Endothelial cell of hepatic sinusoid (primary cell): ENCODE measurements around the gene RPS19BP1.

Source experiments
- in situ Hi-C: cut with HindIII; loops from 2 replicates; pipeline ENCODE4 v1.10.0; 2017; ENCODE audit warnings: low sequenced_read_pairs

RPS19BP1 gene

GRCh38 chr22:39515266-39516050, 17.1 kb downstream of the RPS19BP1 start:
- in situ Hi-C loops: loop anchor here (5.0 kb wide), 1 partner anchor 113 kb away; no protein-coding TSS in a partner anchor

DNA sequence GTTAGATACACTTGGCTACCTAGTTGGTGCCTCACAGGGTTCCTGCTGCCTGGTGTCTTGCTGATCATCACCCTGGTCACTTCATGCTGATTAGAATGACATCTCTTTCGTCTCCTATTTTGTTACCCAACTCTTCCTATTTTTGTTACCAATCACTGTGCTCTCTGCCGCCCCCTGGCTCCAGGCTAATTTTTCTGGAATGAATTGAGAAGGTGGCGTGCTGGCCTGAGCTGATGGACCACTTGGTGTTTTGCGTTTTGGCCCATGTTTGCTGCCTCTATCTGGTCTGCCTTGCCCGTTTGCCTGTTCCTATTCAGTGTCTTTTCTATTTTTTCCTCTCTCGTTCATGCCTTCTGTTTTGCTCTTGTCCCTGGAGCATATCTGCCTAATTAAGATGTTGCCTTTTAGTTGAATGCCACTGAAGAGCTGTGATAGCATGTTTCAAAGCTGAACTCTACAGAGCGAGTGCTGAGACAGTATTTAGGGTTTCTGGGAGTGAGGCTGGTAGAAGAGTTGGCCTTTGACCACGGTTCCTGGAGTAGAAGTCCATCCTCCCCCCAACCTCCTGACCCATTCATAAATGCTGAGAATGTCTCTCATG, 18.1 kb downstream of the RPS19BP1 start:
- in situ Hi-C loops: no loop called here

- in situ Hi-C loops: no loop called here
These were observed 18.8 kb downstream of the RPS19BP1 start for GRCh38 chr22:39513791-39514190.

DNA sequence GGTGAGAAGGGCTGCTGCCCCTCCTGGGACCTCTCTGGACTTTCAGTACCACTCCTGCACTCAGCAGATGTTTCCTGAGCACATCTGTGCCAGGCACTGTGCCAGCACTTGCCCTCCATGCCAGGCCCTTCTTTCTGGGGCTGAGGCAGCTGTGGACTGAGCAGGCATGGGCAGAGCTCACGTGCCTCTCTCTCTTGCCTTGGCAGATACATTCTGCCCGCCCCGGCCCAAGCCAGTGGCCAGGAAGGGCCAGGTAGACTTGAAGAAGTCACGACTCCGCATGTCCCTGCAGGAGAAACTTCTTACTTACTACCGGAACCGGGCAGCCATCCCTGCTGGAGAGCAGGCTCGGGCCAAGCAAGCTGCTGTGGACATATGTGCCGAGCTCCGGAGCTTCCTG, 20.5 kb downstream of the RPS19BP1 start:
- in situ Hi-C loops: no loop called here

- in situ Hi-C loops: no loop called here
These were observed 21.3 kb downstream of the RPS19BP1 start for GRCh38 chr22:39511226-39511625.

DNA sequence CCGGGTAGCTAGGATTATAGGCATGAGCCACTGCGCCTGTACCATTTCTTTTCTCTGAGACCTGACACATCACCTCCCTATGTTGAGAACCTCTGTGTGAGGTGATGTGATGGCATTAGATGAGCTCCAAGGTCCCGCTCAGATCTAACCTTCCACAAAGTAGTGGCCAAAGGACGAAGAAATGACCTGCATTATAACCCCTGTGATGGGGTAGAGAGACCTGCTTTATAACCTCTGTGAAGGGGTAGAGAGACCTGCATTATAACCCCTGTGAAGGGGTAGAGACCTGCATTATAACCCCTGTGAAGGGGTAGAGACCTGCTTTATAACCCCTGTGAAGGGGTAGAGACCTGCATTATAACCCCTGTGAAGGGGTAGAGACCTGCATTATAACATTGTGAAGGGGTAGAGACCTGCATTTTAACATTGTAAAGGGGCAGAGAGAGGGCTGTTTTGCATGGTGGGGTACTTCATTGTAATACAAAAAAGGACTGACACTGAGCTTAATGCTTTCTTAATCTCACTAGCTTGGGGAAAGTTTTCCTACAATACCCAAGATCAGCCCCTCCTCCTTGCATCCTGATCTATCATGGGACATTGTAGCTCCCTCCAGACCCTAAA, 21.9 kb downstream of the RPS19BP1 start:
- in situ Hi-C loops: no loop called here

GRCh38 chr22:39508393-39508792, 24.2 kb downstream of the RPS19BP1 start:
- in situ Hi-C loops: loop anchor here (5.0 kb wide), 1 partner anchor 56 kb away; no protein-coding TSS in a partner anchor

DNA sequence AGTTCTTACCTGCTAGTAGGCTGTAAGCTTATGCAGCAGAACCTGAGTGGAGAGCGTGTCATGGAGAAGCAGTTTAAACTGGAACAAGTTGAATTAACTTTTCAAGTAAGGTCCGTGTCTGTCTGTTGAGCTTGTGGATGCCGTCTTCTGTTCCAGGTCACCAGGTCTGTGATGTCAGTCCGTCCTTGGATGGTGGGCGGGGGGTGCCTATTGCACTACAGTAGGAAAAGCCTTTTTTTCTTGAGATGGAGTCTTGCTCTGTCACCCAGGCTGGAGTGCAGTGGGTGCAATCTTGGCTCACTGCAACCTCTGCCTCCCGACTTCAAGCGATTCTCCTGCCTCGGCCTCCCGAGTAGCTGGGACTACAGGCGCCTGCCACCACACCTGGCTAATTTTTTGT, 25.5 kb downstream of the RPS19BP1 start:
- in situ Hi-C loops: loop anchor here (5.0 kb wide), 1 partner anchor 55 kb away; no protein-coding TSS in a partner anchor

DNA sequence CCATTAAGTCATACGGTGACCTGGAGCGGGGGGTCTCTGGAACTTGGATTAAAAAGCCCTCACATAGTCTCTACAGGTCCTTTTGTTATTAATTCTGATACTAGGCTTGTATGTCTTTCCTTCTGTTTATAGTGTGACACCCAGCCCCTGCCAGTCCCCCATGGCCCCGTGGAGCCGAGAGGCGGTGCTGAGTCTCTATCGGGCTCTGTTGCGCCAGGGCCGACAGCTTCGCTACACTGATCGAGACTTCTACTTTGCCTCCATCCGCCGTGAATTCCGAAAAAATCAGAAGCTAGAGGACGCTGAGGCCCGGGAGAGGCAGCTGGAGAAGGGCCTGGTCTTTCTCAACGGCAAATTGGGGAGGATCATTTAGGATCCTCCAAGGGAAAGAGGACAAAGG, 28.5 kb downstream of the RPS19BP1 start:
- in situ Hi-C loops: no loop called here

DNA sequence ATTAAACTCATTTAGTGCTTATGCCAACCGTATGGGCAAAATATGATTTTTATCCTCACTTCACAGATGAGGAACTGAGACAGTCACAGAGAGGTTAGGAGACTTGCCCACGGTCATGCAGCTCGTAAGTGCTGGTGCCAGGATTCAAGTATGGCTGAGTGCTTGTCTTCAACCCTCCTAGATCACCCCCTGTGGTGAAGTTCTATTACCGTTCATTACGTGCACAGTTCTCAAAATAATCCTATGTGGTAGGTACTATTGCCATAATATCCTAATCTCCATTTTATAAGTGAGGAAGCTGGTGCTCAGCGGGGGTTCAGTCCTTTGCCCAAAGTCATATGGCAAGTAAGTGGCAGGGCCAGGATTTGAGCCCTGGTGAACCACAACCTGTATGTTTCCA, 28.9 kb downstream of the RPS19BP1 start:
- in situ Hi-C loops: no loop called here

DNA sequence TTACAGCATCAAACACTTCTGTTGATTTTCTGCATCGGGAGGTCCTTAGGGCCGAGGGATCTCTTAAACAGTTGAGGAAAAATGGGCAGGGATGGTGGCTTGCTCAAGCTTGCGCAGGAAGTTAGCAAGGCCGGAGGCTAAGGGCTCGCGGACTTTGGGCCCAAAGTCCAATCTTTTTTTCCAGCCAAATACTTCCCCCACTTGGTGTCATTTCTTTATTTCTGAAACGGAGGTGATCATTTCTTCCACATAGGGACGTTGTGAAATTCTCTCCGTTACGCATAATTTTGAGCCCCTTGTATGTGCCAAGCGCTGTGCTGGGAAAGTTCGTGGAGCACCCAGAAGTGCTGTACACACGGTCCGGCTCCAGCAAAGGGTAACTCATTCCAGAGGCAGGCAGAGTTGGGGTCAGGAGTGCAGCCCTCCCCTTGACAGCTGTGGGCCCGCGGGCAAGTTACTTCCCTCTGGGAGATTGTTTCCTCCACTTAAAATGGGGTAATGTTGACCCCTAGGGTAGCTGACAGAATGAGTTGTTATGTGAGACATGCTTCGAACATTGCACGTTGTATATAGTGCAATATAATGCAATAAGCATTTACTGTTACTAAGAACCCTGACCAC, 29.6 kb downstream of the RPS19BP1 start:
- in situ Hi-C loops: no loop called here

DNA sequence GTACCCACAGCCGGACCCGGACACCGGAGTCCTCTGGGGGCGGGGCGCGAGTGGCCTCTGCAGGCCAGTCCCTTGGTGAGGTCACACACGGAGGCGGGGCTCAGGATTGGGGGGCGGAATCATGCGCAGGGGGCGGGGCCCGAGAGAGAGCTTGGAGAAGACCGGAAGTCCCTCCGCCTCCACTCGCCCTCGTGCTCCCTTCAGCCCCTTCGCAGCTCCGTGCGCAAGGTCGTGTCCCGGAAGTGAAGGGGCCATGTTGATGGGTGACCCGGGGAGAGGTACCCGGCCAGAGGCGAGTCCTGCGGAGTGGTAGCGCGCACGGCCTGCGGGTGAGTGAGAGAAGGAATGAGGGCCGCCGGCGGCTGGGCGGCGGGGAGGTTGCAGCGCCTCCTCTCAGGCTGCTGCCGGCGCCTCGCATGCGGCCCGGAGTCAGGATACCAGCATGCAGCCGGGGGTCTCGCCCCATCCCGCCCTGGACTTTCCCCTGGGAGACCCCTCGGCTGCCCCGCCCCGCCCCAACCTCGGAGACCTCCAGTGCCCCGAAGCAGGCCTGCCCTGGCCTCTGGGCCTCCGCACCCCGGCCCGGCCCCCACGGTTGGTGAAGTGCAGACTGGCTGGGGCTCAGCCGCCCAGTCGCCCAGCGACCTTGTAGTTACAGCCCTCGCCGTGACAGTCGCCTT, 30.3 kb downstream of the RPS19BP1 start, which contains the start of gene MIEF1:
MIEF1 (plus strand) TSS at position 182 of the 680 bp plus-strand sequence. CDS start 9,005 bp downstream, outside the sequence.
- in situ Hi-C loops: no loop called here

DNA sequence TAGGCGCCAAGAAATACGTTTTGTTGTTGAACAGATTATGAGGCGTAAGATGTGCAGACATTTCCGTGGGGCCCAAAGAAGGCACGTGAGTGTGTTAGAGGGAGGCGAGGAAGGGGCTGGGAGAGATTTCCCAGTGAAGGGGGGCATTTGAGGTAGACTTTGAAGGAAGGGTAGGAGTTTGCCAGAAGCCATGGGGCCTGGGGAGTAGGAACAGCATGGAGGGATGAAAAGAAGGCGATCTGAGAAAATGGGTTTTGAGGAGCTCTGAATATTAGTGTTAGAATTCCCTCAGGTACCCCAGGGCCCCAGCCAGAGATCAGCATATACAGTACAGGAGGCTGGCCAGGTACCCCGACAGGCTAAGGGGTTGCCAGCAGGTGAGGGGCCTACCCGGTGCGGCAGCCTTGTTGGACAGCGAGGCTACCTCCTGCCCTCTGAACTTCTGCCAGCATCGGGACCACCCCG, 30.9 kb downstream of the RPS19BP1 start:
- in situ Hi-C loops: no loop called here

- in situ Hi-C loops: no loop called here
These were observed 32.4 kb downstream of the RPS19BP1 start for GRCh38 chr22:39500101-39500500.

DNA sequence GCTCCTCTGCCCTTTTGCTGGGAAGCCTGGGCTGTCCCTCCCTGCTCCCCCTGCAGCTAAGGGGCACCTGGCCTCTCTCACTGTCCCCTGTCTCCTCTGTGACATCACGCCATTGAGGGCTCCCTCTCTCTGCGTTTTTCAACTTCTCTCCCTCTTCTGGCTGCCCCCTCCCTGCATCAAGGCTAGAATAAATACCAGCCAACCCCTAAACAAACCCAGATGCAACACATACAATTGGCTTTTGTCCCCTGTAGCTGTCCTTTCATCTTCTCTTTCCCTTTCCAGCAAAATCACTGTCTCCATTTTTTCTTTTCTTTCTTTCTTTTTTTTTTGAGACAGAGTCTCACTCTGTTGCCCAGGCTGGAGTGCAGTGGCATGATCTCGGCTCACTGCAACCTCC, 33.7 kb downstream of the RPS19BP1 start:
- in situ Hi-C loops: no loop called here

GRCh38 chr22:39498368-39498767, 34.2 kb downstream of the RPS19BP1 start:
- in situ Hi-C loops: no loop called here

DNA sequence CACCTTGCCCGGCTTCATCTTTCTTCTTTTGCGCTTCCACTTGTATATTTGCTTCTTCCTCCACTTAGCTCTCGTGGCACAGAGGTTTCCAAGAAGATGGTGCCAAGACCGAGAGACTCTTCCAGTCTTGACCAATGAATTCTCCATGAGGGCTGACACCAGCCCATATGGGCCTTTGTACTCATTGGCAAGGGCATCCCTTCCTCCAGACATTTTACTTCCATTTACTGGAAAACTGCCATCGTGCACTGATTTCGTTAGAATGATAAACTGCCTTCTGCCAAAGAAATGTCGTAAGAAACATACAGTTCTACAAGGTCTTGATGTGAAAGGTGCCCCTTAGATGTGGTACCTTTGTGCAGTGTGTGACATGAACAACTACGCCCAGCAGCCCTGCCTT, 35.1 kb downstream of the RPS19BP1 start:
- in situ Hi-C loops: no loop called here

DNA sequence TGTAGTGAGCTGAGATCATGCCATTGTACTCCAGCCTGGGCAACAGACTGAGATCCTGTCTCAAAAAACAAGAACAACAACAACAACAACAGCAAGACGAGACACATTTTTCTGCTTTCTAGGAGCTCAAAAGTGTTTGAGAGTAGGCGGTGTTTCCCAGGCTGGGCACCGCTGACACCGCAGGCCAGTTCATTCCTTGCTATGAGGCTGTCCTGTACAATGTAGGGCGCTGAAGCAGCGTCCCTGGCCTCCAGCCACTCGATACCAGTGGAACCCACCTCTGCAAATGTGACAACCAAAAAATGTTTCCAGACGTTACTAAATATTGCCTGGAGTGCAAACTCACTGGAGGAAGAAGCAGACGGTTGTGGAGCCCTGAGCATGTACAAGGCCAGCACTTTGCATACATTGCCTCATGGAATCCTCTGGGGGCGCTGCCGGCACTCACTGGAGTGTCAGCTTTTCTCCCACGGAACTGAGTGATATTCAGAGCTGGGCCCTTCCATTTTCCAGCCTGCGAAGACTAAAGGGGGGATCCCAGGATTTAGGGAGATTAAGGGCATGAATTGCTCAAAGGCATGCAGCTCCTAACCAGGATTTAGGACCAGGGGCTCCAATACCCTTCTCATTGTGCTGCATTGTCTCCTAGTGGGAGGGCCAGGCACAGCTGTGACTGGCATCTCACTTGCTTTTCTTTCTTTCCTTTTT, 36.3 kb downstream of the RPS19BP1 start:
- in situ Hi-C loops: no loop called here

- in situ Hi-C loops: no loop called here
These were observed 38.0 kb downstream of the RPS19BP1 start for GRCh38 chr22:39494471-39495120.

DNA sequence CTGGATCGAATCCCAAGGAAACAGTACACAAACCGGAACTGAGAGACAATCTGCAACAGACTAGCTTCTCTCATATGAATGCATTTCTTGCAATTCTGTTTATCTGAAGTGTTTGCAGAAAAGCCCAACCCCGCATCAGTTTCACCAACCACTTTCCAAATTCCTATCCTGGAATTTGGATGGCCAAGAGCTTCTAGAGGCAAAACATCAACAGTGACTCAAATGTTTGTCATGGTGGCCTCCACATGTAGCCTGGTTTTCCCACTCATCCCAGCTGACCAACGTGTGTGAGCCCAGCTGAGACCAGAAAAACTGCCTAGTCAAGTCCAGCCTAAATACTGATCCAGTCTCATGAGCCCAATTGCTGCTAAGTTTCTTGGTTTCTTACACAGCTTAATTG, 38.8 kb downstream of the RPS19BP1 start:
- in situ Hi-C loops: no loop called here
